ENCODE data around the gene NDNF.

Gene NDNF

GRCh38 chr4:121011138-121011537 is 61.2 kb downstream of the NDNF start:
- H3K9me3 ChIP-seq (ENCODE audit: severe bottlenecking), result no peaks in the 10 kb centered on the region
- no peaks in the 10 kb centered on the region for H3K27me3 ChIP-seq (ENCODE audit: insufficient read depth, low read depth, severe bottlenecking)
- H3K36me3 ChIP-seq, result no peaks in the 10 kb centered on the region
- no peak overlapping the region for H3K27ac ChIP-seq
- no peak for TF ChIP-seq CTCF (IDR thresholded peaks at IDR 0.05; ENCODE audit: low read depth, low read length)
- no peak overlapping the region for H3K4me3 ChIP-seq (ENCODE audit: low read depth, low read length)
- DNase-seq, result no peak

GRCh38 chr4:121009578-121010478 is 62.5 kb downstream of the NDNF start:
- no peaks in the 10 kb centered on the region for H3K9me3 ChIP-seq (ENCODE audit: severe bottlenecking)
- H3K27me3 ChIP-seq (ENCODE audit: insufficient read depth, low read depth, severe bottlenecking), result no peaks in the 10 kb centered on the region
- H3K27ac ChIP-seq, result no peak overlapping the region
- no peaks in the 10 kb centered on the region for H3K36me3 ChIP-seq
- no peak overlapping the region for H3K4me3 ChIP-seq (ENCODE audit: low read depth, low read length)
- TF ChIP-seq CTCF (IDR thresholded peaks at IDR 0.05; ENCODE audit: low read depth, low read length), result no peak
- no peak for DNase-seq

- no peak overlapping the region for H3K27ac ChIP-seq
- TF ChIP-seq CTCF (IDR thresholded peaks at IDR 0.05; ENCODE audit: low read depth, low read length), result no peak
- H3K4me3 ChIP-seq (ENCODE audit: low read depth, low read length), result no peak overlapping the region
- no peaks in the 10 kb centered on the region for H3K27me3 ChIP-seq (ENCODE audit: insufficient read depth, low read depth, severe bottlenecking)
- DNase-seq, result no peak
- H3K36me3 ChIP-seq, result no peaks in the 10 kb centered on the region
- peaks cover 6% of the 10 kb centered on the region for H3K9me3 ChIP-seq (ENCODE audit: severe bottlenecking)
Observed at GRCh38 chr4:121007660-121008059, 64.7 kb downstream of the NDNF start.

GRCh38 chr4:121003863-121004262 is 68.5 kb downstream of the NDNF start:
- Histone ChIP-seq H3K4me3 (ENCODE audit: low read depth, low read length) (no peak overlapping the region), H3K27me3 (ENCODE audit: insufficient read depth, low read depth, severe bottlenecking) (no peaks in the 10 kb centered on the region), H3K9me3 (ENCODE audit: severe bottlenecking) (peaks cover 6% of the 10 kb centered on the region), H3K36me3 (no peaks in the 10 kb centered on the region), H3K27ac (no peak overlapping the region)
- no peak for DNase-seq
- no peak for TF ChIP-seq CTCF (IDR thresholded peaks at IDR 0.05; ENCODE audit: low read depth, low read length)

- no peaks in the 10 kb centered on the region for H3K27me3 ChIP-seq (ENCODE audit: insufficient read depth, low read depth, severe bottlenecking)
- no peak overlapping the region for H3K4me3 ChIP-seq (ENCODE audit: low read depth, low read length)
- H3K27ac ChIP-seq, result no peak overlapping the region
- no peak for DNase-seq
- no peaks in the 10 kb centered on the region for H3K9me3 ChIP-seq (ENCODE audit: severe bottlenecking)
- no peak for TF ChIP-seq CTCF (IDR thresholded peaks at IDR 0.05; ENCODE audit: low read depth, low read length)
- no peaks in the 10 kb centered on the region for H3K36me3 ChIP-seq
Observed at GRCh38 chr4:120995266-120996010, 76.9 kb downstream of the NDNF start.
